Testis (tissue), 2 donors: ENCODE measurements around the gene LPIN3.

Experiments
- POLR2A ChIP-seq: fragments of 450-650 bp; IDR thresholded peaks from one replicate; pipeline ENCODE4 v1.6.1; 2017; ENCODE audit warnings: antibody characterized with exemption, mild to moderate bottlenecking, moderate library complexity
- TF ChIP-seq, protein P1 (sequence below), 3 experiments: fragments of 450-650 bp in 2 of 3; fragments of 200-600 bp in 1 of 3; sonication (generic) in 1 of 3; IDR thresholded peaks; one replicate each; pipeline ENCODE4 v1.5.1; 2016 to 2019; ENCODE audit warnings: antibody characterized with exemption in 3 of 3, mild to moderate bottlenecking in 2 of 3, moderate library complexity in 1 of 3

DNA sequence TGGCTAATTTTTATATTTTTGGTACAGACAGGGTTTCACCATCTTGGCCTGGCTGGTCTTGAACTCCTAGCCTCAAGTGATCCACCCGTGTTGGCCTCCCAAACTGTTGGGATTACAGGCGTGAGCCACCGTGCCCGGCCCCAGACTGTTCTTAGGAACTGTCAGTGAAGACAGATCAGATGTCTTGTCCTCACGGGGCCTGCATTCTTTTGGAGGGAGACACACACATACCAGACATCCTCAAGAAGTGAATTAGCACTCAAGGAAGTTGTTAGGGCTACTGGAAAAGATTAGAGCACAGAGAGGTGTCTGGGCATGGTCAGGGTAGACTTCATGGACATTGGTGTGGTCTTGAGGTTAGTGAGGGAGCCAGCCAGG, 10.3 kb upstream of the LPIN3 start:
- TF ChIP-seq, protein P1, sequence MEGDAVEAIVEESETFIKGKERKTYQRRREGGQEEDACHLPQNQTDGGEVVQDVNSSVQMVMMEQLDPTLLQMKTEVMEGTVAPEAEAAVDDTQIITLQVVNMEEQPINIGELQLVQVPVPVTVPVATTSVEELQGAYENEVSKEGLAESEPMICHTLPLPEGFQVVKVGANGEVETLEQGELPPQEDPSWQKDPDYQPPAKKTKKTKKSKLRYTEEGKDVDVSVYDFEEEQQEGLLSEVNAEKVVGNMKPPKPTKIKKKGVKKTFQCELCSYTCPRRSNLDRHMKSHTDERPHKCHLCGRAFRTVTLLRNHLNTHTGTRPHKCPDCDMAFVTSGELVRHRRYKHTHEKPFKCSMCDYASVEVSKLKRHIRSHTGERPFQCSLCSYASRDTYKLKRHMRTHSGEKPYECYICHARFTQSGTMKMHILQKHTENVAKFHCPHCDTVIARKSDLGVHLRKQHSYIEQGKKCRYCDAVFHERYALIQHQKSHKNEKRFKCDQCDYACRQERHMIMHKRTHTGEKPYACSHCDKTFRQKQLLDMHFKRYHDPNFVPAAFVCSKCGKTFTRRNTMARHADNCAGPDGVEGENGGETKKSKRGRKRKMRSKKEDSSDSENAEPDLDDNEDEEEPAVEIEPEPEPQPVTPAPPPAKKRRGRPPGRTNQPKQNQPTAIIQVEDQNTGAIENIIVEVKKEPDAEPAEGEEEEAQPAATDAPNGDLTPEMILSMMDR (IDR thresholded peaks at IDR 0.05): no peak
- no peak for TF ChIP-seq POLR2A
